ENCODE measurements around the gene CELF1. TPM values are rescaled to one million over a fixed set of nuclear protein-coding genes. Genes with fewer than 3 reads are reported as not detected.
A peak's percentile ranks its signal among the peaks of the same experiment; 100 is the strongest.

The CELF1 gene
- polyA plus RNA-seq, 1 experiment = 87.2 TPM

- H3K9me3 ChIP-seq (ENCODE audit: control insufficient read depth, insufficient read depth, low read length) = peaks cover 8% of the 10 kb centered on the region; the same call in 1 of the 2 replicates
- no peak for DNase-seq (ENCODE audit: low read depth, low spot score)
- no peak overlapping the region for H3K27ac ChIP-seq (ENCODE audit: low read depth, low read length)
- TF ChIP-seq, protein P1, sequence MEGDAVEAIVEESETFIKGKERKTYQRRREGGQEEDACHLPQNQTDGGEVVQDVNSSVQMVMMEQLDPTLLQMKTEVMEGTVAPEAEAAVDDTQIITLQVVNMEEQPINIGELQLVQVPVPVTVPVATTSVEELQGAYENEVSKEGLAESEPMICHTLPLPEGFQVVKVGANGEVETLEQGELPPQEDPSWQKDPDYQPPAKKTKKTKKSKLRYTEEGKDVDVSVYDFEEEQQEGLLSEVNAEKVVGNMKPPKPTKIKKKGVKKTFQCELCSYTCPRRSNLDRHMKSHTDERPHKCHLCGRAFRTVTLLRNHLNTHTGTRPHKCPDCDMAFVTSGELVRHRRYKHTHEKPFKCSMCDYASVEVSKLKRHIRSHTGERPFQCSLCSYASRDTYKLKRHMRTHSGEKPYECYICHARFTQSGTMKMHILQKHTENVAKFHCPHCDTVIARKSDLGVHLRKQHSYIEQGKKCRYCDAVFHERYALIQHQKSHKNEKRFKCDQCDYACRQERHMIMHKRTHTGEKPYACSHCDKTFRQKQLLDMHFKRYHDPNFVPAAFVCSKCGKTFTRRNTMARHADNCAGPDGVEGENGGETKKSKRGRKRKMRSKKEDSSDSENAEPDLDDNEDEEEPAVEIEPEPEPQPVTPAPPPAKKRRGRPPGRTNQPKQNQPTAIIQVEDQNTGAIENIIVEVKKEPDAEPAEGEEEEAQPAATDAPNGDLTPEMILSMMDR (IDR thresholded peaks at IDR 0.05; ENCODE audit: low read depth, low read length) = no peak
- ChIA-PET POLR2A (interaction anchor here (0.5 kb wide), 1 partner anchor 128 kb away, joined by 4 read pairs; no protein-coding TSS in a partner anchor), CTCF (no interaction called here)
- peaks cover 39% of the 10 kb centered on the region for H3K27me3 ChIP-seq (ENCODE audit: control insufficient read depth, insufficient read depth, low read length)
- peak overlapping the region; percentile 34; the same call in 1 of the 2 replicates for H3K4me3 ChIP-seq (ENCODE audit: low read depth, low read length)
Observed at GRCh38 chr11:47589977-47590861, 37.3 kb upstream of the CELF1 start.

GRCh38 chr11:47589584-47589976, 36.6 kb upstream of the CELF1 start:
- peak overlapping the region; percentile 34; the same call in 1 of the 2 replicates for H3K4me3 ChIP-seq (ENCODE audit: low read depth, low read length)
- ChIA-PET CTCF (no interaction called here), POLR2A (no interaction called here)
- TF ChIP-seq, protein P1 (IDR thresholded peaks at IDR 0.05; ENCODE audit: low read depth, low read length) = no peak
- H3K27ac ChIP-seq (ENCODE audit: low read depth, low read length) = no peak overlapping the region
- no peak for DNase-seq (ENCODE audit: low read depth, low spot score)
- peaks cover 8% of the 10 kb centered on the region; the same call in 1 of the 2 replicates for H3K9me3 ChIP-seq (ENCODE audit: control insufficient read depth, insufficient read depth, low read length)
- H3K27me3 ChIP-seq (ENCODE audit: control insufficient read depth, insufficient read depth, low read length) = peaks cover 33% of the 10 kb centered on the region

GRCh38 chr11:47589118-47589517, 36.2 kb upstream of the CELF1 start:
- POLR2A ChIA-PET = no interaction called here

DNA sequence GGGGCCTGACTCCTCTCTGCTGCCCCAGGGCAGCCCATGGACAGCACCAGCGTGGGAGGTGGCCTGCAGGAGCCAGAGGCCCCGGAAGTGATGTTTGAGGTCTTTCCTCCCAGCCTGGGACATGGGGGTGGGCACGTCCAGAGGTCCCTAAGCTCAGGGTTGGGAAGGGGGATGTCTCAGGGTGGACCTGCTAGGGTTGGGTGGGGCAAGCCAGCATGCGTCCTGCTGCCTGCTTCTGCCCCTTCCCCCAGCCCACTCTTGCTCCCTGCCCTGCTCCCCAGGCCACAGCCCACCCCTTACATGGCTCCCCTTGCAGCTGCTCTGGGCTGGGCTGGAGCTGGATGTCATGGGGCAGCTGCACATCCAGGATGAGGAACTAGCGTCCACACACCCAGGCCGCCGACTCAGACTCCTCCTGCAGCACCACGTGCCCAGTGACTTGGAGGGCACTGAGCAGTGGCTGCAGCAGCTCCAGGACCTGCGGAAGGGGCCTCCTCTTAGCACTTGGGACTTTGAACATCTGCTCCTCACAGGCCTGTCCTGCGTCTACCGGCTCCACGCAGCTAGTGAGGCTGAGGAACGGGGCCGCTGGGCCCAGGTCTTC, 34.9 kb upstream of the CELF1 start:
- H3K4me3 ChIP-seq (ENCODE audit: low read depth, low read length) = no peak overlapping the region
- TF ChIP-seq, protein P1 (IDR thresholded peaks at IDR 0.05; ENCODE audit: low read depth, low read length) = no peak
- H3K9me3 ChIP-seq (ENCODE audit: control insufficient read depth, insufficient read depth, low read length) = peaks cover 8% of the 10 kb centered on the region; the same call in 1 of the 2 replicates
- ChIA-PET POLR2A (no interaction called here), CTCF (no interaction called here)
- DNase-seq (ENCODE audit: low read depth, low spot score) = no peak
- H3K27me3 ChIP-seq (ENCODE audit: control insufficient read depth, insufficient read depth, low read length) = peaks cover 16% of the 10 kb centered on the region
- H3K27ac ChIP-seq (ENCODE audit: low read depth, low read length) = no peak overlapping the region

More at GRCh38 chr11:47589118-47589517, 36.2 kb upstream of the CELF1 start:
- Histone ChIP-seq H3K4me3 (ENCODE audit: low read depth, low read length) (no peak overlapping the region), H3K27me3 (ENCODE audit: control insufficient read depth, insufficient read depth, low read length) (peaks cover 28% of the 10 kb centered on the region), H3K9me3 (ENCODE audit: control insufficient read depth, insufficient read depth, low read length) (peaks cover 8% of the 10 kb centered on the region; the same call in 1 of the 2 replicates), H3K27ac (ENCODE audit: low read depth, low read length) (no peak overlapping the region)
- CTCF ChIA-PET = no interaction called here
- DNase-seq (ENCODE audit: low read depth, low spot score) = no peak
- TF ChIP-seq, protein P1 (IDR thresholded peaks at IDR 0.05; ENCODE audit: low read depth, low read length) = no peak
